ENCODE data around the gene STRAP.
"Not testable (repeated sequence)": the region's sequence is repeated elsewhere in the genome, so short reads cannot be mapped to it uniquely, and the experiment has no call there.

The STRAP gene

DNA sequence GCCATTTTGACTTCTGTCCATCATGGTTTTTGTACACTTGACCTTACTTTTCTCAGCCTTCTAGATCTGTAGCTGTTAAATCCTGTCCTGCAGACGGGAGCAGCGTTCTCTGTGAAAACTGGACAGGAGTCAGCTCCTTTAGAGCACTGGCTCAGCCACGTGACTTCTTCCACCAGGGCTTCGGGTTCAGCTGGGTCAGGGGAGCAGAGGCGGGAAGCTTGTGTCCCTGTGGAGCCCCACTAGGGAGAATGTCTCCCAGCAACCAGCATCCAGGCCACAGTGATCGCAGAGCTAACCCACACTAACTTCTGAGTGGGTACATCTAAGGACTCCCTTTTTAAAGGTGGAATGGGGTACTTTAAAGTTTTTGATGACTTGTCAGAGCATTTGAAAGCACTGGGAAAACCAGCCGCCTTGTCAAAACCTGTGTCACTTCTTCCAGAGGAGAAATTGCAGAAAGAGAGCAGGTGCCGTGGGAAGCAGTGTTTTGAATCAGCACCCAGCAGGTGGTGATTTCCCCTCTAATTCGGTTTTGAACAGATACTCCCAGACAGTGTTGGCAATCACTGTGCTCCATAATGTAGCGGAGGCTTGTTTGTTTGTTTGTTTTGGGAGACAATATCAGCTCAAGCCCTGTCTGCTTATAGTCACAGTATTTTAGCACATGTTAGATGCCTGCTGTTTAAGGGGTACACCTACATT lies 46.8 kb downstream of the STRAP start:
- DNase-seq, result no peak

DNA sequence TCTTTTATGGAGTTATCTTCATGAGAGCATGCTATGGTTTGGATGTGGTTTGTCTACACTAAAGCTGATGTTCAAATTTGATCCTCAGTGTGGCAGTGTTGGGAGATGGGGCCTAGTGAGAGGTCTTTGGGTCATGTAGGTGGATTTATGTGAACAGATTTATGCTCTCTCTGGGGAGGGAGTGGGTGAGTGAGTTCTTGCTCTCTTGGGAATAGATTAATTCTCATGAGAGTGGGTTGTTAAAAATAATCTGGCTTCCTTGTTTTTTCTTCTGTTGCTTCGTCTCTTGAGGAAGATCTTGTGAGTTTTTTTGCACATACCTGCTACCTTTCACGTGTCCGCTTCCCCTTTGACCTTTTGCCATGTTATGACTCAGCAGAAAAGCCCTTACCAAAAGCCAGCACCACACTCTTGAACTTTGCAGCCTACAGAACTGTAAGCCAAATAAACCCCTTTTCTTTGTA lies 49.4 kb downstream of the STRAP start:
- no peak for DNase-seq

DNA sequence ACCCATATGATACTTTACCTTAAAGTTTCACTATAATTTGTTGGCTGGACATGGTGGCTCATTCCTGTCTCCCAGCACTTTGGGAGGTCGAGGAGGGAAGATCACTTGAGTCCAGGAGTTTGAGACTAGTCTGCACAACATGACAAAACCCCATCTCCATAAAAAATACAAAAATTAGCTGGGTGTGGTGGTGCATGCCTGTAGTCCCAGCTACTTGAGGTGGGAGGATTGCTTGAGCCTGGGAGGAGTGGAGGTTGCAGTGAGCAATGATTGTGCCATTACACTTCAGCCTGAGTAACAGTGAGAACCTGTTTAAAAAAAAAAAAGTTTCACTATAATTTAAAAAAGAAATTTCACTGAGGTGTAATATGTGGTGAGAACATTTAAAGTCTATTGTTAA lies 50.1 kb downstream of the STRAP start:
- DNase-seq, result no peak

DNA sequence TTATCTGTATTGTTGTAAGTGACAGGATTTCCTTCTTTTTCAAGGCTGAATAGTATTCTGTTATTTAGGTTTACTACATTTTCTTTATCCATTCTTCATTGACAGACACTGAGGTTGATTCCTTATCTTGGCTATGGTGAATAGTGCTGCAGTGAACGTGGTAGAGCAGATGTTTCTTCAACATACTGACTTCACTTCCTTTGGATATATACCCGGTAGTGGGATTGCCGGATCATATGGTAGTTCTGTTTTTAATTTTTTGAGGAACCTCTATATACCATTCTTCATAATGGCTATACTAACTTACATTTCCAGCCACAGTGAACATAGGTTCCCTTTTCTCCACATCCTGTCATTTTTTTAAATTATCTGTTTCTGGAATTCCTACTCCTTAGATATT lies 50.8 kb downstream of the STRAP start:
- DNase-seq, result no peak

DNA sequence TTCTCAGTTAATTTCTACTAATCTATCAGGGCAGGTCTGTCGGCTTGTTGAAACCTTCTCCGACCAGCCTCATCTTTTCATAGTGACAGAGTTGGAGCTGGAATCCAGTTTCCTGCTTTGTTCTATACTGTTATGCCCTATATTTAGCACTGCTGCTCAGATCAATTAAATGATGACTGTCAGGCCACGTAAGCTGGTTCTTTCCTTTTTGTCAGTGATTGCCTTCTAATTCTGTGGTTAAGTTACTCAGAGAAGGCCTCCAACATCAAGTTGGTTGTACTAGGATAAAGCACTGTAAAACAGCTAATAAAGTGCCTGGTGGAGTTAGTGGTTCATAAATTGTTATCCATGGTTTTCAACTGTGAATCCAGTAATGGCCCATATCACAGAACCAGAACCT lies 51.6 kb downstream of the STRAP start:
- no peak for DNase-seq

DNA sequence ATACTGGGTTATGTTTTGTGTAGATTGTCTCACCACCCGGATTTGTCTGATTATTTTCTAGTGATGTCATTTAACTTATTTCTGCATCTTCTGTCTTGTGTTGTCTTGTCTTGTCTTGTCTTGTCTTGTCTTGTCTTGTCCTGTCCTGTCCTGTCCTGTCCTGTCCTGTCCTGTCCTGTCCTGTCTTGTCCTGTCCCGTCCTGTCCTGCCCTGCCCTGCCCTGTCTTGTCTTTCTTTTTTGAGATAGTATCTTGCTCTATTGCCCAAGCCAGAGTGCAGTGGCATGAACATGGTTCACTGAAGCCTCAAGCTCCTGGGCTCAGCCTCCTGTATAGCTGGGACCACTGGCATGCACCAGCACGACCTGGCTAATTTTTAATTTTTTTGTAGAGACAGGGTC lies 54.6 kb downstream of the STRAP start:
- DNase-seq, result no peak

DNA sequence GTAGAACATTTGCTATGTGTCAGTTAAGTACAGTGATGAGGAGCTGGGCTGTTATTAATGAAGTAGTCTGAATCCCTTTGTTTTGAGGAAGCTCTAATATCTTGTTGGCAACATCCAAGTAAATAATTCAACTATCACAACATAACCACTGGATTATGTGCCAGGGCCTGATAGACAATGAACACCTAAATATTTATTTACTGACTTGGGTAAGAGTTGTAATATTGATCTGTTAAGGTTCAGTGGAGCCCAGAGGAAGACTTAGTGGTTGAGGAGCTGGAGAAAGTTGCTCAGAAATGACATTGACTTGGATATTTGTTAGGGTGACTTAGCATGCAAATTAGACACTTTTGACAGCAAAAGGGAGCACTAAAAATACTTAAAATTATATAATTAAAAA lies 55.7 kb downstream of the STRAP start:
- DNase-seq, result no peak

DNA sequence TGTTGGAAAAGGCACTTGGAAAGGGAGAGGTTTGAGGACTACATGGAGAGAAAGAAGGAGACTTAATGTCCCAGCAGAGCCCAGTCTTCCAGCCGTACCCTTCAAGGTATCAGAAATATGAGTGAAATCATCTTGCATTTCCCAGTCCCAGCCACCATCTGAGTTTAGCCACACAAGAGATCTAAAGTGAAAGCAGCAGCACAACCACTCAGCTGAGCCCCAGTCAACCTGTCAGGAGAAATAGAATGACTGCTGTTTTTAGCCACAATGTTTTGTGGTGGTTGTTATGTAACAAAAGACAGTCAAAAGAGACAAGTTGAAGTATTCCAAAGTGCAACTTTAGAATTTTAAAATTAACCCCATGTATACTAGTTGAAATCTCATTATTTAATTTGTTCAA lies 56.9 kb downstream of the STRAP start:
- DNase-seq, result no peak

DNA sequence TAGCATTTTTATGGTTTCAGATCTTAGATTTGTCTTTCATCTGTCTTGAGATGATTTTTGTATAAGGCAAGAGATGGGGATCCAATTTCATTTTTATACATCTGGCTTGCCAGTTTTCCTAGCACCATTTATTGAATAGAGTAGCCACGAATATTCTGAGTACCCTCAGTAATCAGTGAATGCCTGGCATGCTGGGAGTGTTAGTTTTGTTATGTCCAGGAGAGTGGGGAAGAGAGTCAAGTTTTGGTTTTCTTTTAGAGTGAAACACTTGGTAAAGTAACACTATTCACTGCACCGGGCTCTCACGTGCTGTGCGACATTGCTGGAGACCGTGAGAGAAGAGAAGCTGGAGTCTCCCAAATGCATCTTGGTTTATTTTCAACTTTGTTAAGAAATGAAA lies 60.3 kb downstream of the STRAP start:
- DNase-seq, result no peak

DNA sequence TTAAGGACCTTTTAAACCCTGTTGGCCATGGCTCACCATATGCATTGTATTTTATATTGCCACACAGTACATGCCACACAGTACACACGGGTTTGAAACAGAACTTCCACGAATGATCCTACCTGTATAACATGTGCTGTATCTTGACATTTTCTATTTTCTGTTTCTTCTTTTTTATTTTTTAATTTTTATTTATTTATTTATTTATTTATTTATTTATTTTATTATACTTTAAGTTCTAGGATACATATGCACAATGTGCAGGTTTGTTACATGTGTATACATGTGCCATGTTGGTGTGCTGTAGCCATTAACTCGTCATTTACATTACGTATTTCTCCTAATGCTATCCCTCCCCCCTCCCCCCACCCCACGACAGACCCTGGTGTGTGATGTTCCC lies 61.3 kb downstream of the STRAP start:
- DNase-seq, result not testable (repeated sequence)

DNA sequence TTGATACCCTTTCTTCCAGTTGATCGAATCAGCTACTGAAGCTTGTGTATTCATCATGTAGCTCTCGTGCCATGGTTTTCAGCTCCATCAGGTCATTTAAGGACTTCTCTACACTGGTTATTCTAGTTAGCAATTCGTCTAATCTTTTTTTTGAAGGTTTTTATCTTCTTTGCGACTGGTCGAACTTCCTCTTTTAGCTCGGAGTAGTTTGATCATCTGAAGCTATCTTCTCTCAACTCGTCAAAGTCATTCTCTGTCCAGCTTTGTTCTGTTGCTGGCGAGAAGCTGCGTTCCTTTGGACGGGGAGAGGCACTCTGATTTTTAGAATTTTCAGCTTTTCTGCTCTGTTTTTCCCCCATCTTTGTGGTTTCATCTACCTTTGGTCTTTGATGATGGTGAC lies 66.3 kb downstream of the STRAP start:
- not testable (repeated sequence) for DNase-seq

Data from NCI-H510A (cell line).